Ectodermal cell (in vitro differentiated cells): ENCODE measurements around the gene NEAT1.

Source experiments
- H3K27ac ChIP-seq: 2 replicates; pipeline ENCODE4 v1.7.0; 2013; ENCODE audit warnings: mild to moderate bottlenecking, low read depth, low read length; ENCODE audit not compliant: insufficient read depth, poor library complexity, severe bottlenecking
- H3K27me3 ChIP-seq: 2 replicates; pipeline ENCODE4 v1.7.0; 2013; ENCODE audit warnings: mild to moderate bottlenecking, low read length; ENCODE audit not compliant: insufficient read depth, control insufficient read depth, poor library complexity, severe bottlenecking
- H3K36me3 ChIP-seq: one replicate; pipeline ENCODE4 v1.7.0; 2013; ENCODE audit warnings: low read length; ENCODE audit not compliant: control insufficient read depth, insufficient read depth
- H3K4me1 ChIP-seq: one replicate; pipeline ENCODE4 v1.7.0; 2013; ENCODE audit warnings: low read length; ENCODE audit not compliant: control insufficient read depth, insufficient read depth
- H3K4me3 ChIP-seq: 2 replicates; pipeline ENCODE4 v1.7.0; 2013; ENCODE audit warnings: low read depth, low read length, control low read depth; ENCODE audit not compliant: insufficient read depth
- H3K9me3 ChIP-seq: 2 replicates; pipeline ENCODE4 v1.7.0; 2013; ENCODE audit warnings: mild to moderate bottlenecking, low read length, moderate library complexity; ENCODE audit not compliant: control insufficient read depth
- WGBS, 2 experiments: methylation state at CpG; one replicate each; pipeline ENCODE4 v1.1.7; 2013; ENCODE audit warnings: missing lambda C conversion rate in 2 of 2; 5-methylcytosine and 5-hydroxymethylcytosine counted together

NEAT1 gene

DNA sequence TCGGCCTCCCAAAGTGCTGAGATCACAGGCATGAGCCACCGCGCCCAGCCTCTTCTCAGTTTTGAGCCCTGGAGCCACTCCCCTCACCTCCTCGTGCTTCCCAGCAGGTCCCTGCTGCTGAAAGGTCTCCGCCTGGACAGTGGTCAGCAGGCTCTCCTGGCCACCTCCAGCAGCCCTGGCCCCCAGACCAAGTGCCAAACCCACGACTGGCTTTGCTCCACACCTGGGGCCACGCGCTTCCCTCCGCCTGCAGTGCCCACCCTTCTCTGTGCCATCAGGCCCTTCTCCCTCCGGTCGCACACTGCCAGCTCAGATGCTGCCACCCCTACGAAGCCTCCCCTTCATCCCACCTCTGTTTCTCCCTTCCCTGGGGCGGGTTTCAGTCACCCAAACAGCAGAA, 23.3 kb upstream of the NEAT1 start:
- H3K9me3 ChIP-seq = no peaks in the 10 kb centered on the region
- no peaks in the 10 kb centered on the region for H3K36me3 ChIP-seq
- no peaks in the 10 kb centered on the region for H3K27me3 ChIP-seq
- no peak overlapping the region for H3K27ac ChIP-seq
- H3K4me1 ChIP-seq = no peaks in the 10 kb centered on the region
- WGBS, 2 experiments = 92 to 94% methylated on average over 13 of the region's 13 CpGs
- H3K4me3 ChIP-seq = no peak overlapping the region

DNA sequence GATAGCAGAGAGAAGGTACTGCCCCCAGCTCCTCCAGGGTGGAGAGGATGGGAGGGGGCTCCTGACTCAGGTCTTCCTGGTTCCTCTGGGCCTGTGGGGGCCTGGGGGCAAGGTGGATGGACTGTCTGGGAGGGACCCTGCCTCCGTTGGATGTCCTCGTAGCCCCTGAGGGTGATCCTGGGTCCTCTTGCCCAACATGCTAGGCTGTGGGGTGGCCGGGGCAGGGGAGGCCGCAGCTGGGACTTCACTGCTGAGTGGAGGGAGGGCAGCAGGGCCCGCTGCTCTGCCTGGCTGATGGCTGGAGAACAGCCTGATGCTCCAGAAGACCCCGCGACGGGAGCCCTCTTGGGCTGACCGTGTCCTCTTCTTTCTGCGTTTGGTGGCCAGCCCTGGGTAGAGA, 22.8 kb upstream of the NEAT1 start:
- no peak overlapping the region for H3K4me3 ChIP-seq
- no peaks in the 10 kb centered on the region for H3K27me3 ChIP-seq
- no peak overlapping the region for H3K27ac ChIP-seq
- no peaks in the 10 kb centered on the region for H3K9me3 ChIP-seq
- no peaks in the 10 kb centered on the region for H3K4me1 ChIP-seq
- peaks cover 4% of the 10 kb centered on the region for H3K36me3 ChIP-seq
- 93 to 96% methylated on average over 10 of the region's 10 CpGs for WGBS, 2 experiments

DNA sequence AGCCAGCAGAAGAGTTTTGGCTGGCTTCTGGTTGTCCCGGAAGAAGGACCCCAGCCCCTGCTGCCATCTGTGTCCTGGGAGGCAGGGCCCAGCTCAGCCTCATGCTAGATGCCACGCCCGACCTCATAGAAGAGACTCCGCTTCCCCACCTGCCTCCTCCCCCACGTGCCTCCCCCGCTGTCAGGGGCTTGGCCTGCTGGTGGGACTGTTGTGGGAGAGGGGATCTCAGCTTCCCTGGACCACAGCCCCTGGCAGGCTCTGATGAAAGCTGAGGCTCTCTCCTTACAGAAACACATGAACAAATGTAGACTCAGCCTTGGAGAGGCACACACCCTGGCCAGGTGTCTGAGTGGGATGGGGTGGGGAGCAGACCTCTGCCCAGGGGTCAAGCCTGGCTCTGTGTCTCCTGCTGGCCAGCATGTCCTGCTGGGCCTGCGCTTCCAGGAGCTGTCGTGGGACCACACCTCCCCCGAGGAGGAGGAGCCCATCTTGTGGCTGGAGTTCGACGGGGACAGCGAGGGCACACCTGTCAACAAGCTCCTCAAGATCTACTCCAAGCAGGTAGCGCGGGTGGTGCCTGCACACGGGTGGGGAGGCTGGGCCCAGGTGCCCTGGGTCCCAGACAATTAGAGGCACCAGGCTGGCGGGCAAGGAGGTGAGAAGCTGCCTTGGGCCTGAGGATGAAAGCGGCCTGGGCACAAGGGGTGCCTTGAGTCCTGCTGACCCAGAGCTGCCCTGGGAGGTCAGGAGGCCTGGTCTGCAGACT, 22.1 kb upstream of the NEAT1 start:
- no peaks in the 10 kb centered on the region for H3K9me3 ChIP-seq
- no peaks in the 10 kb centered on the region for H3K4me1 ChIP-seq
- WGBS, 2 experiments = 90% methylated on average over 17 of the region's 17 CpGs
- H3K36me3 ChIP-seq = peaks cover 7% of the 10 kb centered on the region
- H3K27ac ChIP-seq = no peak overlapping the region
- H3K27me3 ChIP-seq = no peaks in the 10 kb centered on the region
- no peak overlapping the region for H3K4me3 ChIP-seq

DNA sequence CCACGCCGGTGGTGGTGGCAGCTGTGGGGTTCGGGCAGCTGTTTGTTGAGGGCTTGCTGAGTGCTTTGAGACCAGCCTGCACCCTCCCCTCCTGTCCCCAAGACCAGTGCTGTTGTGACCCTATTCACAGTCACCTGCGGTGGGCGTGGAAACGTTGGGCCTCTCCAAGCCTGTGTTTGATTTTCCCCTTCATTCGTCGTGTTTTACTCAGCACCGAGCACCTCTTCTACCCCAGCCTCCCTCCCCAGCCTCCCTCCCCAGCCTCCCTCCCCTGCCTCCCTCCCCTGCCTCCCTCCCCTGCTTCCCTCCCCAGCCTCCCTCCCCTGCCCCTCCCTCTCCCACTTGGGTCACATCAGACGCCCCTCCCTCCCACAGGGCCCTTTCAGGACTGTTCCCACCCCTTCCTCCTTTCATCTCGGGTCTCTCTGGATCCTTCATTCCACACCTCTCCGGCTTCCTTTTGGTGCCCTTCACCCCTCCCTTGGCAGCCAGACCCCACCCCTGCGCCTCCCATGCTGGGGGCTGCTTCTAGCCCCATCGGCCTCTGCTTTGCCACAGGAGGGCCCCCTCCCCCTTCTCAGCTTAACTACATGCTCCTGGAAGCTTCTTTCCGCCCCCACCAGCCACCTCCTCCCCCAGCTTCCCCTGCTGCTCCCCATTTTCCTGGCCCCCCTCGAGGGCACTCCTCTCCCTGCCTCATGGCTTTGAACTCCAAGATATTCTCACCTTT, 21.4 kb upstream of the NEAT1 start:
- WGBS, 2 experiments = 72 to 77% methylated on average over 16 of the region's 16 CpGs
- Histone ChIP-seq H3K4me1 (no peaks in the 10 kb centered on the region), H3K27ac (no peak overlapping the region), H3K4me3 (no peak overlapping the region), H3K36me3 (peaks cover 7% of the 10 kb centered on the region), H3K9me3 (no peaks in the 10 kb centered on the region), H3K27me3 (no peaks in the 10 kb centered on the region)

DNA sequence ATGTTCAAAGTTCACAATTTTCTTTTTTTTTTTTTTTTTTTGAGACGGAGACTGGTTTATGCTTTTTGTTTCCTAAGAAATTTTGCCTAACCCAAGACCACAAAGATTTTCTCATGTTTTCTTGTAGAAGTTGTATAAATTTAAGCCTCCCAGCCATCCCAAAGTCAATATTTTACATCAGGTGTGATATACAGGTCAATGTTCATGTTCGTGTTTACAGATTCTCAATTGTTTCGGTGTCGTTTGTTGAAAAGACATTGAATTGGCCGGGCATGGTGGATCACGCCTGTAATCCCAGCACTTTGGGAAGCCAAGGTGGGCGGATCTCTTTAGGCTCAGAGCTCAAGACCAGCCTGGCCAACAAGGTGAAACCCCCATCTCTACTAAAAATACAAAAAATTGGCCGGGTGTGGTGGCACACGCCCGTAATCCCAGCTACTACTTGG, 20.8 kb upstream of the NEAT1 start:
- H3K27me3 ChIP-seq = no peaks in the 10 kb centered on the region
- H3K27ac ChIP-seq = no peak overlapping the region
- 91 to 92% methylated on average over 9 of the region's 10 CpGs for WGBS, 2 experiments
- H3K4me3 ChIP-seq = no peak overlapping the region
- no peaks in the 10 kb centered on the region for H3K4me1 ChIP-seq
- H3K9me3 ChIP-seq = no peaks in the 10 kb centered on the region
- H3K36me3 ChIP-seq = peaks cover 7% of the 10 kb centered on the region

DNA sequence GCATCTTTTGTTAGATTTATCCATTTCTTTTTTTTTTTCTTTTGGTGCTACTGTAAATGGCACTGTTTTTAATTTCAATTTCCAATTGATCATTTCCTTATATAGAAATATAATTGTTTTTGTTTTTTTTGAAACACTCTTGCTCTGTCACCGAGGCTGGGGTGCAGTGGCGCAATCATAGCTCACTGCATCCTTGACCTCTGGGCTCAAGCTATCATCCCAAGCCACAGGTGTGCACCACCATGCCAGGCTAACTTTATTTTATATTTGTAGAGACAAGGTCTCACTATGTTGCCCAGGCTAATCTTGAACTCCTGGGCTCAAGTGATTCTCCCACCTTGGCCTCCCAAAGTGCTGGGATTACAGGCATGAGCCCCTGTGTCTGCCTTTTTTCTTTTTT, 19.8 kb upstream of the NEAT1 start:
- Histone ChIP-seq H3K4me1 (no peaks in the 10 kb centered on the region), H3K4me3 (no peak overlapping the region), H3K36me3 (peaks cover 7% of the 10 kb centered on the region), H3K27me3 (no peaks in the 10 kb centered on the region), H3K9me3 (no peaks in the 10 kb centered on the region), H3K27ac (no peak overlapping the region)
- WGBS, 2 experiments = 98 to 100% methylated on average over 2 of the region's 2 CpGs

DNA sequence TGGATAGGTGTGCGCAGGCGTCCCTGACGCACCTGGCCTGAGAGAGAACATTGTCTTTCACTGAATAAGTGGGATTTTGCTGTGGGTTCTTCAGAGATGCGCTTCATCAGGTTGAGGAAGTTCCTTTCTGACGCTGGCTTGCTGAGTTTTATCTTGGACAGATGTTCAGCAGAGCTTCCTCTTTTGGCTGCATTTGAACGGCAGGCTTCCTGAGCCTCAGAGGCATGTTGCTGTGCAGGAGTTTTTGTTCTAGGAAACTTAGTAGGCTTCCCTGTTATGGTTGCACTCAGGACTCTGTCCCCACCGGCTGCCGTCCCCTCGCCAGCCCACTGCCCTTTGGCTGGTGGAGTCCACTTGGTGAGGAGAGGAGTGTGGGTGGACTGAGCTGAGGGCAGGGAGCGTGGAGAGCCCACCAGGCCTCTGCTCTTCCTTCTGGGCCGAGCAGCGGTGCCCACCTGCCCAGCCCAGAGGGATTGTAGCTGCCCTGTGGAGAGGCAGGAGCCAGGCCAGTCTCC, 18.9 kb upstream of the NEAT1 start:
- H3K36me3 ChIP-seq = peaks cover 7% of the 10 kb centered on the region
- H3K27ac ChIP-seq = no peak overlapping the region
- H3K9me3 ChIP-seq = no peaks in the 10 kb centered on the region
- no peaks in the 10 kb centered on the region for H3K27me3 ChIP-seq
- WGBS, 2 experiments = 96% methylated on average over 12 of the region's 12 CpGs
- no peak overlapping the region for H3K4me3 ChIP-seq
- H3K4me1 ChIP-seq = no peaks in the 10 kb centered on the region

DNA sequence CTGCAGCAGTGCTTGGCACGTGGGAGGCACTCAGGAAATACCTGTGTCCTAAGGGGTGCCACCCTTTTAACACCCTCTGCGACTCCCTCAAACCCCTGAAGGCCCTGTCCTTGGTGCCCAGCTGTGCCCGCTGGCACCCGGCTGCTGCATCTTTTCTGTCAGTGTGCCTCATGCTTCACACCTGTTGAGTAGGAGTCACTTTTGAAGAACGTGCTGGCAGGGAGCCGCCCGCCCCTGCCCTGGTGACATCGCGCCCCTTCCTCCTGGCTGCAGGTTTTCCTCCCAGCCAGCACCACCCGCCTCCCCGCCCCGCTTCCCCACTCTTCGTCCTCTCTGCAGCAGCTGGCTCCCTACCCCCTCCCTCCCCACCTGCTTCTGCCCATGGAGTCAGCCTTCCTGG, 18.4 kb upstream of the NEAT1 start:
- H3K36me3 ChIP-seq = peaks cover 7% of the 10 kb centered on the region

DNA sequence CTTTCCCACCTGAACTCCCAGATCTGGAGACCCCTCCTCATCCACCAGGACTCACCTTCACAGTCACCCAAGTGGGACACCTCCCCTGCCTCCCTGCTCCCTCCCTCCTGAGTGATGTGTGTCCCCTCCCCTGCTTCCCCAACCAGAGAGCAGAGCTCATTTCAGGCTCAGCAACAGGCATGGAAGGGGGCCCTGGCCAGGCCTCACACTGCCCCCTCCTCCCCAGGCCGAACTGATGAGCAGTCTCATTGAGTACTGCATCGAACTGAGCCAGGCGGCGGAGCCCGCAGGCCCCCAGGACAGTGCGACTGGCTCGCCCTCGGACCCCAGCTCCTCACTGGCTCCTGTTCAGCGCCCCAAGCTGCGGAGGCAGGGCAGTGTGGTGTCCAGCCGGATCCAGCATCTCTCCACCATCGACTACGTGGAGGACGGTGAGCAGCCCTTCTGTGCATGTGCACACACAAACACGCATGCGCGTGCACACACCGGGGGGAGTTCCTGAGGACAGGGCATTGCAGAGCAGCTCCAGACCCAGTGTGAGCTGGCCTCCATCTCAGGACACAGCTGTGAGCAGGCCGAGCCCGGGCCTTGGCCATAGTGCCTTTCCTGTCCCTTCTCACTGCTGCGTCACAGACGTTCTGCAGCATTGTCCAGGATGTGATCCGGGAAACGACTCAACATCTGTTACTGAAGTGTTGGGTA, 17.8 kb upstream of the NEAT1 start:
- H3K4me1 ChIP-seq = no peaks in the 10 kb centered on the region
- H3K27me3 ChIP-seq = no peaks in the 10 kb centered on the region
- no peak overlapping the region for H3K4me3 ChIP-seq
- H3K36me3 ChIP-seq = peaks cover 7% of the 10 kb centered on the region
- no peak overlapping the region for H3K27ac ChIP-seq
- WGBS, 2 experiments = 95 to 96% methylated on average over 24 of the region's 24 CpGs
- no peaks in the 10 kb centered on the region for H3K9me3 ChIP-seq

More for the DNA sequence above, 18.4 kb upstream of the NEAT1 start:
- no peaks in the 10 kb centered on the region for H3K9me3 ChIP-seq
- no peak overlapping the region for H3K27ac ChIP-seq
- H3K27me3 ChIP-seq = no peaks in the 10 kb centered on the region
- H3K4me3 ChIP-seq = no peak overlapping the region
- H3K4me1 ChIP-seq = no peaks in the 10 kb centered on the region
- 92% methylated on average over 13 of the region's 13 CpGs for WGBS, 2 experiments
